NCI-H82 (cell line): ENCODE results near the gene ENAH.
"Not testable (repeated sequence)": the region's sequence is repeated elsewhere in the genome, so short reads cannot be mapped to it uniquely, and the experiment has no call there.

Source experiments
- DNase-seq: peaks from one replicate; lab custom pipeline; 2025; lab: John Stamatoyannopoulos, UW

Gene ENAH

GRCh38 chr1:225644666-225645065 is 8.3 kb downstream of the ENAH start:
- DNase-seq: no peak

DNA sequence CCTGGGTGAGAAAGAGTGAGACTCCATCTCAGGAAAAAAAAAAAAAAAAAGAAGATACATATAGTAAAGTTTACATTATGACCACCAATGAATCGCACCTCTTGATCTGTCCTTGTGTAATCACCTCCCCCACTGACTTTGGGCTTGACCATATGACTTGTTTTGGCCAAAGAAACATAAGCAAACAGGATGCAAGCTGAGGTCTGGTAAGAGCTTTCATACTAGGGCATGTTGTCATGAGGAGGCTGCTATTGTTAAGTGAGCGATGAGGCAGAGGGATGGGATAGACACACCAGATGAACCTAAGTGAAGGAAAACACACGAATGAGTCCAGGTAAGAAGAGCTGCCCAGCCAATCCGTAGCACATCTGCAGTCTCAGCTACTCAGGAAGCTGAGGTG is 10.7 kb downstream of the ENAH start:
- no peak for DNase-seq

DNA sequence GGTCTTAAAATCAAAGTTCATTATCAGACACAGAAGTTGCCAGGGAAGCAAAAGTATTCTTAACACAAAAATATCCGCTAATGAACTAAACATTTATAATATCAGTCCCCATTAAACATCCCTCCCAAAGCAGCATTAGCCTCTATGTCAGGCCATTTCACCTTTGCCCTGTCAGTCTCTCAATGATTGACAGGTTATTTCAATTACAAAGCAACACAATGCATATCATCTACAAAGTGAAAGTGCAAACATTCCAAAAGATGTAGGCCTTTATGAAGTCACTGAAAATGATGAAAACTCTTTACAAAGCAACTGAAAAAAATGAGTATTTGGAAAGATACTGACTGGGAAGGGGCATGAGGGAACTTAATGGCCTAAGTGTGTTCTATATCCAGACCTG is 14.1 kb downstream of the ENAH start:
- no peak for DNase-seq

DNA sequence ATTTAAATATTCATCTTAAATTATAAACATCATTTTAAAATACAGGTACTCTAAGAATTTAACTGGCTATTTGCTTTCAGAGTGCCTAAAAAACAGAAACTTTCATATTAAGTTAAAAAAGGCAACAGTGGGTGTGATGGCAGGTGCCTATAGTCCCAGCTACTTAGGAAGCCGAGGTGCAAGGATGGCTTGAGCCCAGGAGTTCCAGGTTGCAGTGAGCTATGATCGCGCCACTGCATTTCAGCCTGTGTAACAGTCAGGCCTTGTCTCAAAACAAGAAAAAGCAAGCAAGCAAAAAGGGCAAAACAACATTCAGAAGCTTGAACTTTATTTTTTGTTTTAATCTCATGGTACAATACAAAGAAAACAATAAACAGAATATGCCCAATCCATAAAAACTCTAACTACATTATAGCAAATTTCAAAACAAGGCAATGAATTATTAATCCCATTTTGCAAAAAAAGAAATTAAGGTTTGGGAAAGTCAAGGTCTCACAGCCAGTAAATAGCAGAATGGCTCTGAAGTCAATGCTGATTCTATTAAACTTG is 15.2 kb downstream of the ENAH start:
- no peak for DNase-seq

DNA sequence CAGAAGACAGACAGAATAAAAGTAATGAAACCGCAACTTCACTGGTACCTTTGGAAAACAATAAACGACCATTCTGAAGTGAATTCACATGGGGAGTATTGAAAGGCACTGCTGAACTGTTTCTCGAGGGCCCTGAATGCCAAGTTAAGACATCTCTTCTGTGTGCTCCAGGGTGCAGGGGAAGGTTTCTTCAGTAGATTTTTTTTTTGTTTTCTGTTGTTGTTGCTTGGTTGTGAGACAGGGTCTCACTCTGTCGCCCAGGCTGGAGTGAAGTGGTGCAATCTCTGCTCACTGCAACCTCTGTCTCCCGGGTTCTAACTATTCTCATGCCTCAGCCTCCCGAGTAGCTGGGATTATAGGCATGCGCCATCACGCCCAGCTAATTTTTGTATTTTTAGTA is 15.9 kb downstream of the ENAH start:
- not testable (repeated sequence) for DNase-seq

- DNase-seq: peak; percentile 48
These were observed 17.3 kb downstream of the ENAH start for GRCh38 chr1:225635649-225636048.

DNA sequence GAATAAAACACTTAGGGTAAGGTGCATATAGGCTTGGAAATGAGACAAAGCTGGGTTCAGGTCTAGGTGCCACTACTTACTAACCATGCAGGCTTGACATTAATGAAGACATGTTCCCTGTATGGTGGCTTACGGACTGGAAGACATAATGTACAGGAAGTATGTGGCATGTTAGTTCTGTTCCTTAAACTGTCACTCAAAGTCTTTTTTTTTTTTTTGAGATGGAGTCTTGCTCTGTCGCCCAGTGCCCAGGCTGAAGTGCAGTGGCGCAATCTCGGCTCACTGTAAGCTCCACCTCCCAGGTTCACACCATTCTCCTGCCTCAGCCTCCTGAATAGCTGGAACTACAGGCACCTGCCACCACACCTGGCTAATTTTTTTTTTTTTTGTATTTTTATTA is 20.1 kb downstream of the ENAH start:
- not testable (repeated sequence) for DNase-seq

- DNase-seq: peak; percentile 48
These were observed 21.8 kb downstream of the ENAH start for GRCh38 chr1:225631021-225631663.

DNA sequence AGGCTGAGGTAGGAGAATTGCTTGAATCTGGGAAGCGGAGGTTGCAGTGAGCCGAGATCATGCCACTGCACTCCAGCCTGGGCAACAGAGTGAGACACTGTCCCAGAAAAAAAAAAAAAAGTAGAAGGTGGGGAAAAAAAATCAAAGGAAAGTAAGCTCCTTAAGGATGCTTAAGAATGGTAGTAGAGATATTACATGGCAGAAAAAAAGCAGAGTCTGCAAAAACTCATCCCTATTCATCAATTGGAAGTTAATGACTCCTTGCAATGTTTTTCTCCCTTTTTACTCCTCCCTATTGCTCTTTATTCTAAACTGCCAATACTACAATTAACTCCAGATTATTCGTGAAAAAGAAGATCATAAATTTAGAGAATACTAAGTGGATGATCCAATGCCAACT is 23.4 kb downstream of the ENAH start:
- no peak for DNase-seq

GRCh38 chr1:225628794-225629193 is 24.1 kb downstream of the ENAH start:
- DNase-seq: not testable (repeated sequence)

DNA sequence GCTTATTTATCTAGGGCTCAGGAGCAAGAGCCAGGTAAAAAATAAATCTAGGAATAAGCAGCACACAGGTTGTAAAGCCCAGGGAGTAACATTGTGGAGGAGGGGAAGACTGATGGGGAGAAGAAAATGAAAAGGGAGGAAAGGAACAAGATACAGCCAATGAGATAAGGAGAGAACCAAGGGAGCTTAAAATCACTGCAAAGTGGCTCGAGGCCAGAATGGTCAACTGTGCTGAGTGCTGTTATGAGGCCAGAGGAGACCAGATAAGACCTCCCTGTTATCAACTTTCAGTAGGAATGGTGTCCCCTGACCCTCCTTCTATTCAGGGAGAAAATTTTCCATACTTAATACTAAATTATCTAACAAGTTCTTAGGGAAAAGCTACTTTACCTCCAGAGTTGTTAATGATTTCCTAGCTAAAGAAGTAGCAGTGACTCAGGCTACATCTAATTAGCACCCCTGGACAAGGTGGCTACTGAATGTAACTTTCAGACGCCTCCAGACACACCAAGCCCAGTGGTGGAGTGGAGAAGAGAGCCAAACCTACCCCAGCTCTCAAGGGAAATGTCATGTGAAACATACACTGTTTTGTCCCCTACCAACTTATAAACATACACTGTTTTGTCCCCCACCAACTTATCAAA is 25.5 kb downstream of the ENAH start:
- peak; percentile 64 for DNase-seq

DNA sequence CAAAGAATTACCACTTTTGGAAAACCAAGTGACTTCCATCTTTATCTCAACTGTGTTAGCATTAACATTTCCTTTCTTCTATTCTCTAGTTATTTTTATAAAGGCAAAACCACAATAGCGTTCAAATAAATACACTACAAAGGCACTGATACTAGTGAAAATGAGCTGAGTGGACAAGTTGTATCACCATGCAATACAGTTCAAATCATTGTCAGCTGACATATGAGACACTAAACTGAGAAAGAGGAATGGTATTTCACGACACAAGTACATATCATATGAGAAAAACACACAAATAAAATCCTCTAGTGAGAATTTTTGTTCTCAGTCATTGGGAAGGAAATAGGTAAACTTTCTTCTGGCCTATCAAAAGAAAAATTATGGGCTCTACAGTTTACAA is 26.2 kb downstream of the ENAH start:
- DNase-seq: no peak

DNA sequence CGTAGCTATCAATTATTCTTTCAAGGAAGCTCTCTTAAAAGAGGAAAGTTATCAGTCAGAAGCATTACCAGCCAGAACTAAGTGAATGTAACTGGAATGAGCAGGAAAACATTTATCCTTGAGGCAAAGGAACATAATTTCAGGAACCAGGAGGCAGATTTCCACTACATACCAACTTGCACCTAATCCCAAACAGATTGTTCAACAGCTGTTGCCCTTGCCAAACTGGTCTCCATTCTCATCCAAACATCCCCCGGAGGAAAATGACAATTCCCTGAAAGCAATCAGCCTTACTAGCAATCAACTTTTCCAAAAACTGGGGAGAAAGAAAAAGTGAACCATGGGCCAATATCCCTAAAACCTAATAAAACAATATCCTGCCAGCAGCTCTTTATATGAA is 35.0 kb downstream of the ENAH start:
- peak; percentile 94 for DNase-seq

DNA sequence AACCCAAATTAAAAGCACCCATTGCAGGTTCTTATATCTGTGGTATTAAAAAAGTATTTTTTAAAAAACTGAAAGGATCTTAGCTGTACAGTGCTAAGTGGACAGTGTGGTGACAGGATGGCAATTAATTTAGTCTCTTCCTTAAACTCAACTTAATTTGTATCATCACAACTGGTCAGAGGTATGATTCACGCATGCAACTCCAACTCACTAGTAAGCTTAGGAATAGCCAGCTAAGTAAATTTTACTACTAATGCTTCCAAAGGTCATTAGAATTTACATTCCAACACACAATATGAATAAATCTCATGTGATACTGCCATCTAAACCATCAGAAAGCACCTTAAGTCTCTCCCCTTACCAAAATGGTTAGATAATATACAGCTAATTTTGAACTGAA is 35.4 kb downstream of the ENAH start:
- DNase-seq: peak; percentile 59

DNA sequence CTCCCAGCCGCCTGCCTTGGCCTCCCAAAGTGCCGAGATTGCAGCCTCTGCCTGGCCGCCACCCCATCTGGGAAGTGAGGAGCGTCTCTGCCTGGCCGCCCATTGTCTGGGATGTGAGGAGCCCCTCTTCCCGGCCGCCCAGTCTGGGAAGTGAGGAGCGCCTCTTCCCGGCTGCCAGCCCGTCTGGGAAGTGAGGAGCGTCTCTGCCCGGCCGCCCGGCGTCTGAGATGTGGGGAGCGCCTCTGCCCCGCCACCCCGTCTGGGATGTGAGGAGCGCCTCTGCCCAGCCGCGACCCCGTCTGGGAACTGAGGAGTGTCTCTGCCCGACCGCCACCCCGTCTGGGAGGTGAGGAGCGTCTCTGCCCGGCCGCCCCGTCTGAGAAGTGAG is 37.5 kb downstream of the ENAH start:
- DNase-seq: not testable (repeated sequence)

DNA sequence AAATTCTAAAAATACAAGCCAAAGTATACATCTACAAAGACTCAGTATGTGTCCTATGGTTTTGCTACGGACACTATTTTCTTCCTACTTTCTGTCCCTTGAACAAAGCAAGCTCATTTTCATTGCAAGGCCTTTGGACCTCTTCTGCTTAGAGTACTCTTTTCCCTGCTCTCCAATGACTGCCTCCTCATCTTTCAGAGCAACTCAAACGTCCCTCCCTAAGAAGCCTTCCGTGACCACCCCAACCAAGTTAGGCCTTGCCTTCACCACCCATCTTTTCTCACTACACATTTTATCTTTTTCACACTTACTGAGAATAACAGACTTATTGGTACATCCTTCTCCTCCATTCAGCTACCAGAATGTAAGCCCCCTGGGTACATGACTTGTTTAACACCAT is 39.9 kb downstream of the ENAH start:
- DNase-seq: no peak

DNA sequence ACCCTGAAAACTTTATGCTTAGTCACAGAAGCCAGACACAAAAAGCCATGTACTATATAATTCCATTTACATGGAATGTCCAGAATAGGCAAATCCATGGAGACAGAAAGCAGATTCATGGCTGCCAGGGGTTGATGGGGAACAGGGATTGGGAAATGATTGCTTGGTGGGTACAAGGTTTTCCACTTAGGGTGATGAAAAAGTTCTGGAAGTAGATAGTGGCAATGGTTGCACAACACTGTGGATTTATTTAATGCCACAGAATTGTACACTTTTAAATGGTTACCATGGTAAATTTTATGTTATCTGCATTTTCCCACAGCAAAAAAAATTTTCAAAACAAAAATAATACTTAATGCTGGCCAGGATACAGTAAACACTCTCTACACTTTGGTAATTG is 40.6 kb downstream of the ENAH start:
- DNase-seq: no peak

GRCh38 chr1:225611537-225612223 is 41.2 kb downstream of the ENAH start:
- no peak for DNase-seq

DNA sequence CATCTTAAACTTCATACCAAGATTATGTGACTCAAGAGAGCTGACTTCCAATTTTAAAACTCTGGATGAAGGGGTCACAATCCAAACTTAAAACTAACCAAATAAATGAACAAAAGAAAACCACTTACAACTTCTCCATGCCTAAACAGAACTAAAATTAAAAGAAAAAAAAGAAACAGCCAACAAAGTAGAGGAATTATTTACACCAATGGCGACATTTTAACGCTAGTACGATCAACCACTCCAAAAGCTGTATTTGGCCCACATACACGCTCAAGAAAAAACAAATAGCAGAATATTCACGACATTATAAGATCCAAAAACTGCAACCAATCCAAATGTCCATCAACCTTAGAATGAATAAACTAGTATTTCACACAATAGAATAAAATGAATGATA is 42.4 kb downstream of the ENAH start:
- DNase-seq: no peak

GRCh38 chr1:225608014-225608796 is 44.7 kb downstream of the ENAH start:
- peak; percentile 41 for DNase-seq

DNA sequence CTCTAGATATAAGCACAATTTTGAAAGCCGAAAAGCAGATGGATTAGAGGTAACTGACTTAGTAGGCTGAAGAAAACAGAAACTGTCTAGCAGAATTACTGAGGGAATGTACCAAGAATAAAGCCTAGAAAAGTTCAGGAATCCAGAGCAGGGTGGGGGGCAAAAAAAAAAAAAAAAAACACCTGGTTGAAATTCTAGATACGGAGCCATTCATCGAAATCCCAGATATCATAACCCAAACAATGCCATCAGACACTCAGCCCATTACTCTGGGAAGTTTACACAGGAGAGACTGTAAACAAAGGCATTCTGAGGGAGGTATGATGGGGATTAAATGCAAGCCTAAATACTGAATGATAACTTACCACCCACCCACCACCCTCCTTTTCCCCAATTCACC is 45.6 kb downstream of the ENAH start:
- DNase-seq: peak; percentile 67
